ENCODE measurements around the gene DOCK11.

DNA sequence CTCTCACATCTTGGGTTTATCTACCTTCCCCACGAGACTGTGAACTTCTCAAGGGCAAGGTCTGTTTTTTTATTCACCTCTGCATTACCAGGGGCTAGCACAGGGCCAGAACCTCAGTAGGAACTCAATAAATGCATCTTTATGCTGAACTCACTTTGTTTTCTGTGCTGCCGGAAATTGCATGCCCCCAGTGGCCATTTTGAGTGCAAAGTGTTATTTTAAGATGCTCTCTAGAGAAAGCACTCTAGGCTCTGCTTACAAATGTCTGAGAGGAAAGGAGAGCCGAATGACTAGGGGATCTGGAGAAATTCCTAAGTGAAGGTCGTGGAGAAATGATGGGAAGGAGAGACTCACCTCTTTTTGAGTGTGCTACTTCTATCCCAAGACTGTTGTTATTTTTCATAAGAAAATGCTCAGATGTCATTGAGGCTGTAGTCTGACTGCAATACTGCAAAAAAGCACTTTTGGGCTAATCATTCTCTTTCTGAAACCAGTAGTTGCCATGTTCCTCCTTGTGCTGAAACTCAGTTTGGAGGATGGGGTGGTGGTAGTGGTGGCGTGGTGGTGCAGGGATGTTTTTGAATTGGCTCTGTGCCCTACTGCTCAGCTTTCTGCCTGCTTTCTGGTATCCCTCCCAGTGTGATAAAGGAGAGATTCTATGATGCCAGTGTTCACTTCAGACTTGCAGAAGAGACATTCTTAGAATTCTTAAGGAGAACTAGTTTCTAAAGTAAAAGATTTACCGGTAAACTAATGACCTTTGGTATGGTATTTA lies 41.3 kb downstream of the DOCK11 start:
- TF ChIP-seq, protein P1, sequence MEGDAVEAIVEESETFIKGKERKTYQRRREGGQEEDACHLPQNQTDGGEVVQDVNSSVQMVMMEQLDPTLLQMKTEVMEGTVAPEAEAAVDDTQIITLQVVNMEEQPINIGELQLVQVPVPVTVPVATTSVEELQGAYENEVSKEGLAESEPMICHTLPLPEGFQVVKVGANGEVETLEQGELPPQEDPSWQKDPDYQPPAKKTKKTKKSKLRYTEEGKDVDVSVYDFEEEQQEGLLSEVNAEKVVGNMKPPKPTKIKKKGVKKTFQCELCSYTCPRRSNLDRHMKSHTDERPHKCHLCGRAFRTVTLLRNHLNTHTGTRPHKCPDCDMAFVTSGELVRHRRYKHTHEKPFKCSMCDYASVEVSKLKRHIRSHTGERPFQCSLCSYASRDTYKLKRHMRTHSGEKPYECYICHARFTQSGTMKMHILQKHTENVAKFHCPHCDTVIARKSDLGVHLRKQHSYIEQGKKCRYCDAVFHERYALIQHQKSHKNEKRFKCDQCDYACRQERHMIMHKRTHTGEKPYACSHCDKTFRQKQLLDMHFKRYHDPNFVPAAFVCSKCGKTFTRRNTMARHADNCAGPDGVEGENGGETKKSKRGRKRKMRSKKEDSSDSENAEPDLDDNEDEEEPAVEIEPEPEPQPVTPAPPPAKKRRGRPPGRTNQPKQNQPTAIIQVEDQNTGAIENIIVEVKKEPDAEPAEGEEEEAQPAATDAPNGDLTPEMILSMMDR (IDR thresholded peaks at IDR 0.05) = peak in 3 of 5 experiments; percentile 16 to 34 (median 17)
- TF ChIP-seq POLR2AphosphoS5 (IDR thresholded peaks at IDR 0.05) (no peak), EP300 (IDR thresholded peaks at IDR 0.05; ENCODE audit: low read depth) (no peak)
